Naive thymus-derived CD4-positive, alpha-beta T cell (primary cell): ENCODE measurements around the gene CEACAM16. TPM values are rescaled to one million over a fixed set of nuclear protein-coding genes. Genes with fewer than 3 reads are reported as not detected.
"Not testable (repeated sequence)": the region's sequence is repeated elsewhere in the genome, so short reads cannot be mapped to it uniquely, and the experiment has no call there.

Experiments
- ATAC-seq: fragments of 150-1000 bp; cut with Tn5 transposase; 2 replicates; pipeline ENCODE4 v1.10.0; 2021; ENCODE audit warnings: mild to moderate bottlenecking, moderate library complexity
- CTCF ChIA-PET: fragments of 350-600 bp; sonication (Branson Sonifier 250); formaldehyde crosslinking; loops from one replicate; lab custom pipeline; 2021; ENCODE audit warnings: antibody characterized with exemption; lab: Charles Lee
- POLR2A ChIA-PET: fragments of 350-600 bp; sonication (Branson Sonifier 250); formaldehyde crosslinking; loops from one replicate; lab custom pipeline; 2021; ENCODE audit warnings: antibody characterized with exemption, inconsistent platforms; lab: Charles Lee
- DNase-seq, 9 donors: peaks; one replicate each; pipeline versions ENCODE4 v3.0.0 to v3.0.0-alpha.2; 2020 to 2022; ENCODE audit warnings: mixed read lengths in 1 of 9
- H3K27ac ChIP-seq: one replicate; pipeline ENCODE4 v1.7.0; 2013; ENCODE audit warnings: mild to moderate bottlenecking, low read depth, low read length, moderate library complexity
- H3K27me3 ChIP-seq, 2 donors: one replicate each; pipeline ENCODE4 v1.7.0; 2013; ENCODE audit warnings: low read length in 2 of 2, mild to moderate bottlenecking in 2 of 2, moderate library complexity in 2 of 2; ENCODE audit not compliant: control insufficient read depth in 2 of 2, insufficient read depth in 2 of 2
- H3K36me3 ChIP-seq, 3 experiments: 1 replicate in 2 of 3; 2 replicates in 1 of 3; pipeline ENCODE4 v1.7.0; 2013; ENCODE audit warnings: low read length in 3 of 3, mild to moderate bottlenecking in 3 of 3, moderate library complexity in 1 of 3; ENCODE audit not compliant: insufficient read depth in 3 of 3, control insufficient read depth in 2 of 3
- H3K4me1 ChIP-seq, 2 donors: one replicate each; pipeline ENCODE4 v1.7.0; 2013; ENCODE audit warnings: low read length in 2 of 2, mild to moderate bottlenecking in 2 of 2, moderate library complexity in 1 of 2; ENCODE audit not compliant: control insufficient read depth in 2 of 2, insufficient read depth in 2 of 2
- H3K4me3 ChIP-seq: 2 replicates; pipeline ENCODE4 v1.7.0; 2013; ENCODE audit warnings: mild to moderate bottlenecking, low read length
- H3K9me3 ChIP-seq, 3 experiments: 1 replicate in 2 of 3; 2 replicates in 1 of 3; pipeline ENCODE4 v1.7.0; 2013; ENCODE audit warnings: low read length in 3 of 3; ENCODE audit not compliant: control insufficient read depth in 2 of 3
- H3K27ac Mint-ChIP-seq, 9 donors: one replicate each; pipeline ENCODE4 v1.8.0; 2020 to 2022; ENCODE audit warnings: mixed read lengths in 9 of 9, mild to moderate bottlenecking in 8 of 9, moderate library complexity in 5 of 9, inconsistent platforms in 2 of 9
- H3K27me3 Mint-ChIP-seq, 5 donors: one replicate each; pipeline ENCODE4 v1.8.0; 2021 to 2022; ENCODE audit warnings: mixed read lengths in 5 of 5, mild to moderate bottlenecking in 1 of 5
- H3K36me3 Mint-ChIP-seq, 5 donors: one replicate each; pipeline ENCODE4 v1.8.0; 2020 to 2022; ENCODE audit warnings: mixed read lengths in 5 of 5, mild to moderate bottlenecking in 3 of 5, inconsistent platforms in 1 of 5
- H3K4me1 Mint-ChIP-seq, 7 donors: one replicate each; pipeline ENCODE4 v1.8.0; 2020 to 2022; ENCODE audit warnings: mixed read lengths in 7 of 7, mild to moderate bottlenecking in 3 of 7, inconsistent platforms in 1 of 7
- H3K4me3 Mint-ChIP-seq, 10 donors: one replicate each; pipeline ENCODE4 v1.8.0; 2020 to 2022; ENCODE audit warnings: mild to moderate bottlenecking in 10 of 10, mixed read lengths in 10 of 10, moderate library complexity in 6 of 10, inconsistent platforms in 2 of 10
- H3K9me3 Mint-ChIP-seq, 11 donors: one replicate each; pipeline ENCODE4 v1.8.0; 2020 to 2022; ENCODE audit warnings: mixed read lengths in 11 of 11, mild to moderate bottlenecking in 4 of 11, inconsistent platforms in 1 of 11, moderate library complexity in 1 of 11
- intact Hi-C, 2 donors: fragments of 100-400 bp; cut with micrococcal nuclease; formaldehyde crosslinking; loops; one replicate each; pipeline ENCODE4 v1.15.1; 2023
- polyA plus RNA-seq, 2 donors: library from polyadenylated mRNA; unstranded; fragments of 300-500 nt; fragmentation: Illumina TruSeq; gene quantifications; one replicate each; pipeline ENCODE4 v1.2.3, GENCODE V29; 2021
- total RNA-seq, 6 experiments: library from RNA in 5 of 6; stranded (reverse) in 5 of 6; gene quantifications; 1 replicate in 5 of 6; 2 replicates in 1 of 6; pipeline ENCODE4 v1.2.3 and lab custom pipeline; 2021 to 2026

Gene CEACAM16
- total and polyA plus RNA-seq, 7 experiments from 2014 or later = not detected

- H3K4me1 Mint-ChIP-seq = peaks cover 0 to 8% (median 0%) of the 10 kb centered on the region in 7 donors
- Histone ChIP-seq H3K27me3 (no peaks in the 10 kb centered on the region), H3K36me3 (no peaks in the 10 kb centered on the region), H3K27ac (no peak overlapping the region), H3K4me3 (no peak overlapping the region), H3K4me1 (no peaks in the 10 kb centered on the region), H3K9me3 (peaks cover 0 to 9% (median 0%) of the 10 kb centered on the region in 3 experiments)
- no peak overlapping the region for H3K4me3 Mint-ChIP-seq
- no peak for DNase-seq
- no peak overlapping the region for H3K27ac Mint-ChIP-seq
- peaks cover 0 to 17% (median 11%) of the 10 kb centered on the region in 11 donors for H3K9me3 Mint-ChIP-seq
- H3K27me3 Mint-ChIP-seq = peaks cover 0 to 5% (median 0%) of the 10 kb centered on the region in 5 donors
- POLR2A ChIA-PET = no interaction called here
- CTCF ChIA-PET = interaction anchor here (0.6 to 2.7 kb wide), 5 partner anchors 9 to 146 kb away, joined by 3 to 9 read pairs (median 4); no protein-coding TSS in a partner anchor
- H3K36me3 Mint-ChIP-seq = peaks cover 0 to 13% (median 0%) of the 10 kb centered on the region in 5 donors
- no peak for ATAC-seq
- intact Hi-C loops = no loop called here
These were observed 15.7 kb downstream of the CEACAM16 start for GRCh38 chr19:44714597-44715169.

GRCh38 chr19:44717603-44718002 is 18.7 kb downstream of the CEACAM16 start:
- Histone ChIP-seq H3K36me3 (no peaks in the 10 kb centered on the region), H3K9me3 (peaks cover 0 to 9% (median 0%) of the 10 kb centered on the region in 3 experiments), H3K27me3 (no peaks in the 10 kb centered on the region), H3K27ac (no peak overlapping the region), H3K4me1 (no peaks in the 10 kb centered on the region), H3K4me3 (no peak overlapping the region)
- no peak overlapping the region for H3K4me3 Mint-ChIP-seq
- CTCF ChIA-PET = interaction anchor here (0.6 to 13.1 kb wide), 3 partner anchors 8 to 54 kb away, joined by 3 to 295 read pairs (median 3); no protein-coding TSS in a partner anchor
- DNase-seq (no peak), ATAC-seq (no peak)
- intact Hi-C loops = no loop called here
- H3K36me3 Mint-ChIP-seq = peaks cover 0 to 12% (median 0%) of the 10 kb centered on the region in 5 donors
- peaks cover 0 to 17% (median 11%) of the 10 kb centered on the region in 11 donors for H3K9me3 Mint-ChIP-seq
- POLR2A ChIA-PET = interaction anchor here (0.6 kb wide), 1 partner anchor 54 kb away, joined by 3 read pairs; no protein-coding TSS in a partner anchor
- no peak overlapping the region for H3K27ac Mint-ChIP-seq
- H3K4me1 Mint-ChIP-seq = peaks cover 0 to 16% (median 3%) of the 10 kb centered on the region in 7 donors
- no peaks in the 10 kb centered on the region for H3K27me3 Mint-ChIP-seq

GRCh38 chr19:44718441-44719261 is 19.7 kb downstream of the CEACAM16 start:
- ATAC-seq = no peak
- Mint-ChIP-seq H3K4me1 (peaks cover 0 to 25% (median 7%) of the 10 kb centered on the region in 7 donors), H3K36me3 (peaks cover 0 to 12% (median 0%) of the 10 kb centered on the region in 5 donors), H3K27me3 (no peaks in the 10 kb centered on the region), H3K4me3 (no peak overlapping the region), H3K27ac (peak overlapping the region in 1 of 9 donors; percentile 30), H3K9me3 (peaks cover 0 to 17% (median 11%) of the 10 kb centered on the region in 11 donors)
- CTCF ChIA-PET = interaction anchor here (0.9 to 13.1 kb wide), 3 partner anchors 7 to 53 kb away, joined by 3 to 295 read pairs (median 3); no protein-coding TSS in a partner anchor
- Histone ChIP-seq H3K36me3 (no peaks in the 10 kb centered on the region), H3K9me3 (peaks cover 0 to 9% (median 0%) of the 10 kb centered on the region in 3 experiments), H3K4me3 (no peak overlapping the region), H3K27me3 (no peaks in the 10 kb centered on the region), H3K4me1 (peaks cover 0 to 3% of the 10 kb centered on the region in 2 donors), H3K27ac (no peak overlapping the region)
- intact Hi-C loops = no loop called here
- POLR2A ChIA-PET = no interaction called here
- no peak for DNase-seq

GRCh38 chr19:44719262-44719701 is 20.3 kb downstream of the CEACAM16 start:
- no peak overlapping the region for H3K4me3 ChIP-seq
- Mint-ChIP-seq H3K9me3 (peaks cover 0 to 17% (median 11%) of the 10 kb centered on the region in 11 donors), H3K36me3 (peaks cover 0 to 9% (median 0%) of the 10 kb centered on the region in 5 donors), H3K27me3 (peaks cover 0 to 2% (median 0%) of the 10 kb centered on the region in 5 donors), H3K4me3 (no peak overlapping the region), H3K4me1 (peaks cover 4 to 31% (median 12%) of the 10 kb centered on the region in 7 donors), H3K27ac (no peak overlapping the region)
- CTCF ChIA-PET = interaction anchor here (13.1 kb wide), 1 partner anchor 52 kb away, joined by 295 read pairs; no protein-coding TSS in a partner anchor
- H3K27ac ChIP-seq = no peak overlapping the region
- H3K27me3 ChIP-seq = no peaks in the 10 kb centered on the region
- no peak for ATAC-seq
- peaks cover 0 to 9% of the 10 kb centered on the region in 2 donors for H3K4me1 ChIP-seq
- H3K9me3 ChIP-seq = peaks cover 0 to 9% (median 0%) of the 10 kb centered on the region in 3 experiments
- intact Hi-C loops = no loop called here
- DNase-seq = no peak
- POLR2A ChIA-PET = no interaction called here
- H3K36me3 ChIP-seq = no peaks in the 10 kb centered on the region

GRCh38 chr19:44720396-44720795 is 21.4 kb downstream of the CEACAM16 start:
- ATAC-seq, H3K9me3 ChIP-seq, H3K36me3 ChIP-seq, H3K36me3 Mint-ChIP-seq, H3K4me3 Mint-ChIP-seq, H3K27me3 ChIP-seq, H3K9me3 Mint-ChIP-seq, H3K4me1 ChIP-seq, H3K27ac Mint-ChIP-seq, H3K27me3 Mint-ChIP-seq, H3K4me3 ChIP-seq, H3K27ac ChIP-seq, DNase-seq, POLR2A ChIA-PET, intact Hi-C loops: not testable (repeated sequence)
- peaks cover 8 to 40% (median 16%) of the 10 kb centered on the region in 7 donors for H3K4me1 Mint-ChIP-seq
- CTCF ChIA-PET = interaction anchor here (6.0 to 13.1 kb wide), 2 partner anchors 31 to 51 kb away, joined by 61 to 295 read pairs; no protein-coding TSS in a partner anchor

- DNase-seq (no peak), ATAC-seq (no peak)
- Mint-ChIP-seq H3K4me1 (peaks cover 8 to 46% (median 17%) of the 10 kb centered on the region in 7 donors), H3K4me3 (no peak overlapping the region), H3K27ac (no peak overlapping the region), H3K27me3 (peaks cover 0 to 4% (median 0%) of the 10 kb centered on the region in 5 donors), H3K9me3 (peaks cover 0 to 1% (median 0%) of the 10 kb centered on the region in 11 donors), H3K36me3 (peaks cover 0 to 1% (median 0%) of the 10 kb centered on the region in 5 donors)
- no peaks in the 10 kb centered on the region for H3K36me3 ChIP-seq
- H3K4me1 ChIP-seq = peaks cover 0 to 10% of the 10 kb centered on the region in 2 donors
- H3K27me3 ChIP-seq = no peaks in the 10 kb centered on the region
- no peaks in the 10 kb centered on the region for H3K9me3 ChIP-seq
- intact Hi-C loops = no loop called here
- ChIA-PET POLR2A (no interaction called here), CTCF (interaction anchor here (6.0 to 13.1 kb wide), 2 partner anchors 32 to 50 kb away, joined by 61 to 295 read pairs; no protein-coding TSS in a partner anchor)
- no peak overlapping the region for H3K4me3 ChIP-seq
- no peak overlapping the region for H3K27ac ChIP-seq
These were observed 22.0 kb downstream of the CEACAM16 start for GRCh38 chr19:44720945-44721344.
